ENCODE results near the gene NPM1.

DNA sequence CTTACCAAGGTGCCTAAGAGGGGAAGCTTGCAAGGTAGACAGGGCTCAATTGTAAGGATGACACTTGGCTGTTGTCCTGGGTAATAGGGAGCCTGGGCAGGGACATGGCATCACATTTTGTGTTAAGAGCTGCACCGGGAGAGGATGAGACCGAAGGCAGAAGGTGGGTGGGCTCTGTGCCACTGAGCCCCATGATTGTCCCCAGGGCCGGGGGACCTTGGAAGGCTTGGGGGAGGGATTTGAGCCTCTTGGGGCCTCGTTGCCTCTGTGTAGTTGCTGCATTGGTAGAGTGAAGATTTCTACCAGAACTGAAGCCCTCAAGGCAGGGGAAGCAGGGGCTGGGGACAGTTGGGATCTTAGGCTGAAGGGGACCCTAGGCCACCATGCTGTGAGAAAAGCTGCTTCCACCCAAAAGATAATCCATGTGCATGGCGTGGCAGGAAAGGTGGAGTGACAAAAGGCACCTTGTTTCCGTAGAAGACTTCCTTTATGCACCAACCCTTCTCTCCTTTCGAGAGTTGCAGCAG, 43.7 kb downstream of the NPM1 start:
- TF ChIP-seq, protein P1, sequence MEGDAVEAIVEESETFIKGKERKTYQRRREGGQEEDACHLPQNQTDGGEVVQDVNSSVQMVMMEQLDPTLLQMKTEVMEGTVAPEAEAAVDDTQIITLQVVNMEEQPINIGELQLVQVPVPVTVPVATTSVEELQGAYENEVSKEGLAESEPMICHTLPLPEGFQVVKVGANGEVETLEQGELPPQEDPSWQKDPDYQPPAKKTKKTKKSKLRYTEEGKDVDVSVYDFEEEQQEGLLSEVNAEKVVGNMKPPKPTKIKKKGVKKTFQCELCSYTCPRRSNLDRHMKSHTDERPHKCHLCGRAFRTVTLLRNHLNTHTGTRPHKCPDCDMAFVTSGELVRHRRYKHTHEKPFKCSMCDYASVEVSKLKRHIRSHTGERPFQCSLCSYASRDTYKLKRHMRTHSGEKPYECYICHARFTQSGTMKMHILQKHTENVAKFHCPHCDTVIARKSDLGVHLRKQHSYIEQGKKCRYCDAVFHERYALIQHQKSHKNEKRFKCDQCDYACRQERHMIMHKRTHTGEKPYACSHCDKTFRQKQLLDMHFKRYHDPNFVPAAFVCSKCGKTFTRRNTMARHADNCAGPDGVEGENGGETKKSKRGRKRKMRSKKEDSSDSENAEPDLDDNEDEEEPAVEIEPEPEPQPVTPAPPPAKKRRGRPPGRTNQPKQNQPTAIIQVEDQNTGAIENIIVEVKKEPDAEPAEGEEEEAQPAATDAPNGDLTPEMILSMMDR (IDR thresholded peaks at IDR 0.05) = no peak
- no peak for TF ChIP-seq POLR2A (IDR thresholded peaks at IDR 0.05)

All from uterus (tissue), 2 donors.